ENCODE measurements around the gene SFRP2. TPM values are rescaled to one million over a fixed set of nuclear protein-coding genes. Genes with fewer than 3 reads are reported as not detected.

The SFRP2 gene
- total and polyA plus RNA-seq, 2 donors (not counting 1 experiment from before 2014, with no cell fraction given), result not detected

DNA sequence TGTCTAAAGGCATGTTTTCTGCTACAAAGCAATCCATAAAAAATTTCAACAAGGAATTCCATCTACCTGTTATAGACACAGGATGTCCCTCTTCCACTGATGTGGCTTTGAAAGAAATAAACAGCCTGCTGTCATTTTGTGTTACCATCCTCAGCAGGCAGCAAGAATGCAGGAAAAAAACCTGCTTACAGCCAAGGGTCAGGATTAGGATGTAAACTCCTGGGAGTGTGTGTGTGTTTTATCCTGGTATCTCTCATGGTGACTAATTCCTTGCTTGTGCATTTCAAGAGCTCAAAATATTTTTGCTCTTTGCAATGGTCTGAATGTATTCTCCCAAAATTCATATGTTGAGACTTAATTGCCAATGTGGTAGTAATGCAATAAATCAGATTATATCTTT lies 28.6 kb upstream of the SFRP2 start:
- no peaks in the 10 kb centered on the region for H3K79me2 ChIP-seq (ENCODE audit: control insufficient read depth, insufficient read depth, low read length)
- H3K9ac ChIP-seq (ENCODE audit: low read length), result no peak overlapping the region
- no peaks in the 10 kb centered on the region for H3K4me1 ChIP-seq (ENCODE audit: control insufficient read depth in 2 of 2, insufficient read depth in 2 of 2, low read length in 2 of 2)
- ATAC-seq (ENCODE audit: low read depth) (no peak), DNase-seq (no peak)
- no peaks in the 10 kb centered on the region for H4K20me1 ChIP-seq (ENCODE audit: control insufficient read depth, insufficient read depth, low read length, poor library complexity, severe bottlenecking)
- no peak overlapping the region for H2AFZ ChIP-seq (ENCODE audit: insufficient read depth, low read depth, low read length, poor library complexity, severe bottlenecking)
- intact Hi-C loops (cut with micrococcal nuclease), result no loop called here
- H3K4me1 Mint-ChIP-seq, result no peaks in the 10 kb centered on the region
- no peak overlapping the region for H3K27ac ChIP-seq (ENCODE audit: low read length in 2 of 2)
- no peaks in the 10 kb centered on the region for H3K9me3 Mint-ChIP-seq (ENCODE audit: insufficient read depth)
- H3K9me3 ChIP-seq (ENCODE audit: control extremely low read depth in 1 of 3, control insufficient read depth in 2 of 3, insufficient read depth in 1 of 3, low read length in 2 of 3), result no peaks in the 10 kb centered on the region
- TF ChIP-seq CTCF (IDR thresholded peaks at IDR 0.05) (no peak), EZH2 (IDR thresholded peaks at IDR 0.05; ENCODE audit: borderline replicate concordance, insufficient read depth, low read depth, low read length, poor library complexity, severe bottlenecking) (no peak)
- ChIA-PET POLR2A (no interaction called here), CTCF (no interaction called here)
- H3K4me2 ChIP-seq (replicated peaks; ENCODE audit: low read depth, low read length, poor library complexity, severe bottlenecking), result no peak overlapping the region
- peaks cover 0 to 19% (median 4%) of the 10 kb centered on the region in 4 experiments for H3K27me3 ChIP-seq (replicated peaks in 1 of 4; ENCODE audit: control extremely low read depth in 1 of 4, control insufficient read depth in 3 of 4, insufficient read depth in 4 of 4, low read length in 3 of 4)
- H3K27ac Mint-ChIP-seq, result no peak overlapping the region
- H3K4me3 ChIP-seq (ENCODE audit: control extremely low read depth in 1 of 5, extremely low read depth in 1 of 5, insufficient read depth in 1 of 5, low read depth in 2 of 5, low read length in 4 of 5), result no peak overlapping the region
- H3K4me3 Mint-ChIP-seq, result no peak overlapping the region
- H3K27me3 Mint-ChIP-seq, result peaks cover 44% of the 10 kb centered on the region
- no peaks in the 10 kb centered on the region for H3K36me3 ChIP-seq (replicated peaks in 1 of 2; ENCODE audit: control extremely low read depth in 1 of 2, control insufficient read depth in 1 of 2, extremely low read depth in 1 of 2, insufficient read depth in 2 of 2, low read length in 1 of 2)

- Histone ChIP-seq H3K9me3 (ENCODE audit: control extremely low read depth in 1 of 3, control insufficient read depth in 2 of 3, insufficient read depth in 1 of 3, low read length in 2 of 3) (no peaks in the 10 kb centered on the region), H4K20me1 (ENCODE audit: control insufficient read depth, insufficient read depth, low read length, poor library complexity, severe bottlenecking) (no peaks in the 10 kb centered on the region), H3K27ac (ENCODE audit: low read length in 2 of 2) (no peak overlapping the region), H3K36me3 (replicated peaks in 1 of 2; ENCODE audit: control extremely low read depth in 1 of 2, control insufficient read depth in 1 of 2, extremely low read depth in 1 of 2, insufficient read depth in 2 of 2, low read length in 1 of 2) (no peaks in the 10 kb centered on the region), H3K27me3 (replicated peaks in 1 of 4; ENCODE audit: control extremely low read depth in 1 of 4, control insufficient read depth in 3 of 4, insufficient read depth in 4 of 4, low read length in 3 of 4) (peaks cover 0 to 19% (median 4%) of the 10 kb centered on the region in 4 experiments), H3K79me2 (ENCODE audit: control insufficient read depth, insufficient read depth, low read length) (no peaks in the 10 kb centered on the region), H3K9ac (ENCODE audit: low read length) (no peak overlapping the region), H3K4me3 (ENCODE audit: control extremely low read depth in 1 of 5, extremely low read depth in 1 of 5, insufficient read depth in 1 of 5, low read depth in 2 of 5, low read length in 4 of 5) (no peak overlapping the region), H2AFZ (ENCODE audit: insufficient read depth, low read depth, low read length, poor library complexity, severe bottlenecking) (no peak overlapping the region), H3K4me2 (replicated peaks; ENCODE audit: low read depth, low read length, poor library complexity, severe bottlenecking) (no peak overlapping the region), H3K4me1 (ENCODE audit: control insufficient read depth in 2 of 2, insufficient read depth in 2 of 2, low read length in 2 of 2) (no peaks in the 10 kb centered on the region)
- H3K27ac Mint-ChIP-seq, result no peak overlapping the region
- CTCF ChIA-PET, result no interaction called here
- H3K9me3 Mint-ChIP-seq (ENCODE audit: insufficient read depth), result no peaks in the 10 kb centered on the region
- ATAC-seq (ENCODE audit: low read depth) (no peak), DNase-seq (no peak)
- no peaks in the 10 kb centered on the region for H3K4me1 Mint-ChIP-seq
- no peak for TF ChIP-seq EZH2 (IDR thresholded peaks at IDR 0.05; ENCODE audit: borderline replicate concordance, insufficient read depth, low read depth, low read length, poor library complexity, severe bottlenecking)
- no peak for TF ChIP-seq CTCF (IDR thresholded peaks at IDR 0.05)
- POLR2A ChIA-PET, result no interaction called here
- whole genome bisulfite sequencing (ENCODE audit: insufficient coverage), result 0% methylated on average over 1 of the region's 2 CpGs
- intact Hi-C loops (cut with micrococcal nuclease), result no loop called here
- H3K27me3 Mint-ChIP-seq, result peaks cover 46% of the 10 kb centered on the region
- no peak overlapping the region for H3K4me3 Mint-ChIP-seq
Measured at GRCh38 chr4:153816542-153816941, 27.7 kb upstream of the SFRP2 start.
